ENCODE data around the gene CILP2.

Gene CILP2

GRCh38 chr19:19538061-19538784, at the start of gene CILP2:
CILP2 (plus strand) TSS chr19:19538265; CDS start chr19:19538350, 85 bp downstream.
- peak; percentile 59 for DNase-seq

- DNase-seq = peak; percentile 75
Observed at GRCh38 chr19:19488875-19489690, 49.0 kb upstream of the CILP2 start.

- DNase-seq = no peak
Observed at GRCh38 chr19:19489804-19490204, 48.3 kb upstream of the CILP2 start.

GRCh38 chr19:19490214-19490968, 47.7 kb upstream of the CILP2 start:
- peak; percentile 78 for DNase-seq

- DNase-seq = no peak
Observed at GRCh38 chr19:19491321-19492025, 46.6 kb upstream of the CILP2 start.

GRCh38 chr19:19492026-19492610, 45.9 kb upstream of the CILP2 start:
- DNase-seq = no peak

GRCh38 chr19:19493841-19494546, 44.1 kb upstream of the CILP2 start:
- DNase-seq = no peak

- DNase-seq = no peak
Observed at GRCh38 chr19:19495614-19496603, 42.2 kb upstream of the CILP2 start.

GRCh38 chr19:19498255-19498991, 39.6 kb upstream of the CILP2 start:
- DNase-seq = no peak

- no peak for DNase-seq
Observed at GRCh38 chr19:19499272-19499995, 38.6 kb upstream of the CILP2 start.

- no peak for DNase-seq
Observed at GRCh38 chr19:19500975-19501644, 37.0 kb upstream of the CILP2 start.

GRCh38 chr19:19501798-19502197, 36.3 kb upstream of the CILP2 start:
- DNase-seq = no peak

GRCh38 chr19:19502281-19502680, 35.8 kb upstream of the CILP2 start:
- DNase-seq = no peak

- no peak for DNase-seq
Observed at GRCh38 chr19:19502808-19503602, 35.1 kb upstream of the CILP2 start.

- DNase-seq = no peak
Observed at GRCh38 chr19:19504754-19505668, 33.1 kb upstream of the CILP2 start.

GRCh38 chr19:19505669-19506326, 32.3 kb upstream of the CILP2 start:
- no peak for DNase-seq
